HEK293T (cell line): ENCODE measurements around the gene COL23A1.

ENCODE experiments used
- ARNT ChIP-seq: fragments of 450-650 bp; IDR thresholded peaks from 2 replicates; pipeline ENCODE4 v1.6.1; 2017; ENCODE audit warnings: mild to moderate bottlenecking
- BHLHE40 ChIP-seq: fragments of 450-650 bp; IDR thresholded peaks from 2 replicates; pipeline ENCODE4 v1.6.1; 2016; ENCODE audit warnings: mild to moderate bottlenecking, moderate library complexity, borderline replicate concordance
- CTBP1 ChIP-seq: fragments of 450-650 bp; IDR thresholded peaks from 2 replicates; pipeline ENCODE4 v1.6.1; 2016; ENCODE audit warnings: borderline replicate concordance
- ELF4 ChIP-seq: fragments of 450-650 bp; IDR thresholded peaks from 2 replicates; pipeline ENCODE4 v1.6.1; 2017; ENCODE audit warnings: antibody characterized with exemption
- FOXA1 ChIP-seq: fragments of 450-650 bp; IDR thresholded peaks from 2 replicates; pipeline ENCODE4 v1.6.1; 2016; ENCODE audit warnings: mild to moderate bottlenecking
- FOXK2 ChIP-seq: fragments of 450-650 bp; IDR thresholded peaks from 2 replicates; pipeline ENCODE4 v1.6.1; 2016; ENCODE audit warnings: mild to moderate bottlenecking
- FOXM1 ChIP-seq: fragments of 450-650 bp; IDR thresholded peaks from 2 replicates; pipeline ENCODE4 v1.6.1; 2017; ENCODE audit warnings: mild to moderate bottlenecking, borderline replicate concordance
- HDGF ChIP-seq: fragments of 450-650 bp; IDR thresholded peaks from 2 replicates; pipeline ENCODE4 v1.6.1; 2017; ENCODE audit warnings: antibody characterized with exemption, borderline replicate concordance
- NFRKB ChIP-seq: fragments of 450-650 bp; IDR thresholded peaks from 2 replicates; pipeline ENCODE4 v1.6.1; 2016; ENCODE audit warnings: mild to moderate bottlenecking, moderate library complexity
- SP1 ChIP-seq: fragments of 450-650 bp; IDR thresholded peaks from 2 replicates; pipeline ENCODE4 v1.6.1; 2017
- SUZ12 ChIP-seq: fragments of 450-650 bp; IDR thresholded peaks from 2 replicates; pipeline ENCODE4 v1.6.1; 2016; ENCODE audit warnings: mild to moderate bottlenecking
- TARDBP ChIP-seq: fragments of 450-650 bp; IDR thresholded peaks from 2 replicates; pipeline ENCODE4 v1.6.1; 2016
- ZNF384 ChIP-seq: fragments of 450-650 bp; IDR thresholded peaks from 2 replicates; pipeline ENCODE4 v1.6.1; 2016
- TF ChIP-seq, protein P1 (sequence below): fragments of 450-650 bp; IDR thresholded peaks from 2 replicates; pipeline ENCODE4 v1.6.1; 2016

DNA sequence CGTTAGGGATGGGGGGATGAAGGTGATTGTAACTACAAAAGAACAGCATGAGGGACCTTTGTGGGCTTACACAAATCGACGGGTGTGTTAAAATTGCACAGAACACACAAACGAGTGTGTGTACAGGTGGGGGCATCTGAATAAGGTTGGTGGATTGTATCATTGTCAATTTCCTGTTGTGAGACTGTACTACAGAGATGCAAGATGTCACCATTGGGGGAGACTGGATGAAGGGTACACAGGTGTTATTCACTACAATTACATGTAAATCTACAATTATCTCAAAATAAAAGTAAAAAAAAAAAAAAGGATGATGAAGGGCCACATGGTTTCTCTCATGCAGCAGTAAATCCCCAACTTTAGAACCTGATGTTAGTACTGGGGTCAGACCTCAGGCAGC lies 326.1 kb downstream of the COL23A1 start:
- TF ChIP-seq HDGF (no peak), CTBP1 (no peak), FOXA1 (no peak), ELF4 (no peak), ZNF384 (no peak), BHLHE40 (no peak), SP1 (no peak), FOXK2 (no peak), ARNT (no peak), TARDBP (no peak), SUZ12 (no peak), FOXM1 (no peak), NFRKB (no peak)
- TF ChIP-seq, protein P1, sequence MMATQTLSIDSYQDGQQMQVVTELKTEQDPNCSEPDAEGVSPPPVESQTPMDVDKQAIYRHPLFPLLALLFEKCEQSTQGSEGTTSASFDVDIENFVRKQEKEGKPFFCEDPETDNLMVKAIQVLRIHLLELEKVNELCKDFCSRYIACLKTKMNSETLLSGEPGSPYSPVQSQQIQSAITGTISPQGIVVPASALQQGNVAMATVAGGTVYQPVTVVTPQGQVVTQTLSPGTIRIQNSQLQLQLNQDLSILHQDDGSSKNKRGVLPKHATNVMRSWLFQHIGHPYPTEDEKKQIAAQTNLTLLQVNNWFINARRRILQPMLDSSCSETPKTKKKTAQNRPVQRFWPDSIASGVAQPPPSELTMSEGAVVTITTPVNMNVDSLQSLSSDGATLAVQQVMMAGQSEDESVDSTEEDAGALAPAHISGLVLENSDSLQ = no peak
